GM12878 (cell line): ENCODE results near the gene GMCL2. TPM values are rescaled to one million over a fixed set of nuclear protein-coding genes. Genes with fewer than 3 reads are reported as not detected.
A peak's percentile ranks its signal among the peaks of the same experiment; 100 is the strongest.

ENCODE experiments used
- CREB1 ChIP-seq: IDR thresholded peaks from 2 replicates; pipeline ENCODE4 v1.6.1; 2012; ENCODE audit warnings: low read depth, mild to moderate bottlenecking, inconsistent platforms
- CUX1 ChIP-seq: IDR thresholded peaks from 2 replicates; pipeline ENCODE4 v1.6.1; 2012; ENCODE audit warnings: improper control_type of control experiment, low read depth, low read length; ENCODE audit not compliant: insufficient replicate concordance
- E4F1 ChIP-seq: fragments of 450-650 bp; IDR thresholded peaks from 2 replicates; pipeline ENCODE4 v1.6.1; 2018; ENCODE audit warnings: borderline replicate concordance, mild to moderate bottlenecking; ENCODE audit not compliant: partially characterized antibody
- EGR1 ChIP-seq, 2 experiments: IDR thresholded peaks; 1 replicate in 1 of 2; 2 replicates in 1 of 2; pipeline ENCODE4 v1.6.1; 2011 to 2012; ENCODE audit warnings: low read depth in 2 of 2, low read length in 2 of 2, borderline replicate concordance in 1 of 2, mild to moderate bottlenecking in 1 of 2, moderate library complexity in 1 of 2
- IRF3 ChIP-seq: fragments of 450-650 bp; IDR thresholded peaks from 2 replicates; pipeline ENCODE4 v1.6.1; 2014; ENCODE audit warnings: mild to moderate bottlenecking
- MAX ChIP-seq: IDR thresholded peaks from 2 replicates; pipeline ENCODE4 v1.6.1; 2012; ENCODE audit warnings: low read depth, low read length, improper control_type of control experiment
- MXI1 ChIP-seq: fragments of 150-350 bp; IDR thresholded peaks from 2 replicates; pipeline ENCODE4 v1.6.1; 2011; ENCODE audit warnings: low read depth, mild to moderate bottlenecking, inconsistent platforms, low read length, improper control_type of control experiment
- MYB ChIP-seq: fragments of 150-350 bp; IDR thresholded peaks from 2 replicates; pipeline ENCODE4 v1.6.1; 2014; ENCODE audit warnings: mild to moderate bottlenecking, low read depth, low read length, borderline replicate concordance
- NBN ChIP-seq: fragments of 450-650 bp; IDR thresholded peaks from 2 replicates; pipeline ENCODE4 v1.6.1; 2016
- NR2C1 ChIP-seq: fragments of 450-650 bp; IDR thresholded peaks from 2 replicates; pipeline ENCODE4 v1.6.1; 2017; ENCODE audit warnings: antibody characterized with exemption, mild to moderate bottlenecking, moderate library complexity
- NR2F1 ChIP-seq: fragments of 450-650 bp; conservative IDR thresholded peaks from 2 replicates; pipeline ENCODE4 v1.6.1; 2017; ENCODE audit warnings: mild to moderate bottlenecking
- POLR2AphosphoS5 ChIP-seq: IDR thresholded peaks from 2 replicates; pipeline ENCODE4 v1.6.1; 2011; ENCODE audit warnings: mild to moderate bottlenecking, low read length, inconsistent platforms
- REST ChIP-seq: IDR thresholded peaks from 2 replicates; pipeline ENCODE4 v1.6.1; 2012; ENCODE audit warnings: mild to moderate bottlenecking, low read depth, low read length
- ZNF274 ChIP-seq: IDR thresholded peaks from one replicate; pipeline ENCODE4 v1.8.0; 2011; ENCODE audit not compliant: insufficient read length, insufficient read depth
- polyA plus RNA-seq, 11 experiments: library from polyadenylated mRNA; depleted of rRNA in 4 of 11; unstranded in 6 of 11; stranded (reverse) in 5 of 11; fragments of >200 nt; fragmentation: Nextera tagmentation in 4 of 11; fragmentation: Illumina TruSeq in 1 of 11; extraction: Ambion mirVana in 4 of 11; extraction: Trizol in 1 of 11; gene quantifications; 1 replicate in 1 of 11; 2 replicates in 10 of 11; pipeline versions ENCODE4 v1.2.1 to v1.2.3, GENCODE V29; 2011 to 2016; ENCODE audit warnings: inconsistent platforms in 2 of 11, missing spikeins in 2 of 11, low read depth in 1 of 11
- total RNA-seq, 4 experiments: library from RNA; depleted of rRNA in 3 of 4; stranded (reverse); fragments of >200 nt in 3 of 4; fragmentation: Illumina TruSeq in 1 of 4; extraction: Trizol in 1 of 4; gene quantifications; 2 replicates each; pipeline versions ENCODE4 v1.2.1 to v1.2.3, GENCODE V29; 2013 to 2021

The GMCL2 gene
- total and polyA plus RNA-seq, 10 of the 15 experiments (the other 5 are each of a cell fraction or from before 2014, with no cell fraction given) = 0.07 TPM; not detected in 9

GRCh38 chr5:178204182-178204934 is 17.2 kb upstream of the GMCL2 start, which contains the start of gene HNRNPAB (continued):
- no peak for TF ChIP-seq E4F1
- TF ChIP-seq REST = 0 out of 2 replicates have a peak, but pooled peaks have one; percentile 40
- no peak for TF ChIP-seq CUX1
- TF ChIP-seq ZNF274 = no peak
- TF ChIP-seq NR2C1 = no peak
- no peak for TF ChIP-seq MYB
- TF ChIP-seq MXI1 = peak; percentile 97
- TF ChIP-seq IRF3 = peak; percentile 90
- TF ChIP-seq EGR1 (IDR thresholded peaks at IDR 0.05; ENCODE audit: borderline replicate concordance in 1 of 2, low read depth in 2 of 2, low read length in 2 of 2) = no peak
- no peak for TF ChIP-seq NR2F1
- TF ChIP-seq NBN = 0 out of 2 replicates have a peak, but pooled peaks have one; percentile 19
- peak; percentile 90 for TF ChIP-seq MAX
- TF ChIP-seq POLR2AphosphoS5 = peak; percentile 100
- TF ChIP-seq CREB1 = peak; percentile 58; the same call in 1 of the 2 replicates
